HepG2 (cell line): ENCODE measurements around the gene DLL4. TPM values are rescaled to one million over a fixed set of nuclear protein-coding genes. Genes with fewer than 3 reads are reported as not detected.

Source experiments
- CENPT ChIP-seq: sonication (generic); formaldehyde crosslinking; IDR thresholded peaks from 2 replicates; pipeline ENCODE4 v1.8.0; 2022; ENCODE audit warnings: low read depth, mild to moderate bottlenecking, moderate library complexity, missing genetic modification reagents
- ELF1 ChIP-seq: sonication (generic); formaldehyde crosslinking; IDR thresholded peaks from 2 replicates; pipeline ENCODE4 v1.4.0; 2020; ENCODE audit warnings: missing genetic modification reagents
- HNRNPL ChIP-seq: fragments of 200-400 bp; formaldehyde crosslinking; IDR thresholded peaks from 2 replicates; pipeline ENCODE4 v1.6.1; 2017; ENCODE audit warnings: mild to moderate bottlenecking, low read depth, low read length
- KAT2B ChIP-seq: fragments of 150-350 bp; IDR thresholded peaks from 2 replicates; pipeline ENCODE4 v1.6.1; 2014; ENCODE audit warnings: low read depth, low read length, borderline replicate concordance
- KAT8 ChIP-seq: IDR thresholded peaks from 2 replicates; pipeline ENCODE4 v1.6.1; 2016; ENCODE audit warnings: missing genetic modification reagents, missing compliant biosample characterization
- MAZ ChIP-seq, 2 experiments: sonication (generic) in 1 of 2; formaldehyde crosslinking in 1 of 2; IDR thresholded peaks; 2 replicates each; pipeline versions ENCODE4 v1.5.0 to v1.6.1; 2012 to 2020; ENCODE audit warnings: low read depth in 2 of 2, mild to moderate bottlenecking in 2 of 2, borderline replicate concordance in 1 of 2, improper control_type of control experiment in 1 of 2, low read length in 1 of 2, missing genetic modification reagents in 1 of 2, moderate library complexity in 1 of 2
- MTA3 ChIP-seq: sonication (generic); formaldehyde crosslinking; IDR thresholded peaks from 2 replicates; pipeline ENCODE4 v1.4.0; 2020; ENCODE audit warnings: missing genetic modification reagents
- PAWR ChIP-seq: sonication (generic); formaldehyde crosslinking; IDR thresholded peaks from 2 replicates; pipeline ENCODE4 v1.4.0; 2020; ENCODE audit warnings: missing genetic modification reagents, mild to moderate bottlenecking, borderline replicate concordance
- PHB2 ChIP-seq: fragments of 450-650 bp; IDR thresholded peaks from 2 replicates; pipeline ENCODE4 v1.6.1; 2018; ENCODE audit not compliant: partially characterized antibody
- RAD21 ChIP-seq: fragments of 450-650 bp; formaldehyde crosslinking; IDR thresholded peaks from 2 replicates; pipeline ENCODE4 v1.5.0; 2020; ENCODE audit warnings: mild to moderate bottlenecking
- SOX13 ChIP-seq, 3 experiments: fragments of 450-650 bp in 1 of 3; sonication (generic) in 1 of 3; formaldehyde crosslinking in 1 of 3; IDR thresholded peaks in 2 of 3; conservative IDR thresholded peaks in 1 of 3; 2 replicates each; pipeline versions ENCODE4 v1.5.0 to v1.6.1; 2016 to 2020; ENCODE audit warnings: antibody characterized with exemption in 1 of 3, mild to moderate bottlenecking in 1 of 3, missing compliant biosample characterization in 1 of 3, missing genetic modification reagents in 1 of 3, moderate library complexity in 1 of 3
- SOX5 ChIP-seq: IDR thresholded peaks from 2 replicates; pipeline ENCODE4 v1.6.1; 2016; ENCODE audit warnings: borderline replicate concordance
- ZNF205 ChIP-seq: IDR thresholded peaks from 2 replicates; pipeline ENCODE4 v1.6.1; 2018; ENCODE audit warnings: missing biosample characterization, missing genetic modification reagents
- ZNF275 ChIP-seq: sonication (generic); formaldehyde crosslinking; IDR thresholded peaks from 2 replicates; pipeline ENCODE4 v1.8.0; 2022; ENCODE audit warnings: missing genetic modification reagents, mild to moderate bottlenecking, inconsistent platforms, borderline replicate concordance
- ZNF329 ChIP-seq: sonication (generic); formaldehyde crosslinking; IDR thresholded peaks from 2 replicates; pipeline ENCODE4 v1.9.0; 2021; ENCODE audit warnings: low read depth, mild to moderate bottlenecking, missing genetic modification reagents
- ZNF577 ChIP-seq: sonication (generic); formaldehyde crosslinking; IDR thresholded peaks from 2 replicates; pipeline ENCODE4 v1.4.0; 2020; ENCODE audit warnings: mild to moderate bottlenecking, low read depth, missing genetic modification reagents, borderline replicate concordance
- ZNF605 ChIP-seq: sonication (generic); formaldehyde crosslinking; IDR thresholded peaks from 2 replicates; pipeline ENCODE4 v1.8.0; 2022; ENCODE audit warnings: mild to moderate bottlenecking, missing genetic modification reagents
- ZNF720 ChIP-seq: sonication (generic); formaldehyde crosslinking; IDR thresholded peaks from 2 replicates; pipeline ENCODE4 v1.4.0; 2020; ENCODE audit warnings: missing genetic modification reagents
- ZNF788 ChIP-seq: sonication (generic); formaldehyde crosslinking; IDR thresholded peaks from 2 replicates; pipeline ENCODE4 v1.5.0; 2020; ENCODE audit warnings: mild to moderate bottlenecking, missing genetic modification reagents, borderline replicate concordance
- polyA plus RNA-seq, 8 experiments: library from polyadenylated mRNA; depleted of rRNA in 3 of 8; stranded (reverse) in 7 of 8; unstranded in 1 of 8; fragments of >200 nt; fragmentation: Illumina TruSeq in 4 of 8; extraction: Trizol in 4 of 8; gene quantifications; 2 replicates each; pipeline versions ENCODE4 v1.2.1 to v1.2.3, GENCODE V29; 2011 to 2016; ENCODE audit warnings: low read depth in 4 of 8, missing spikeins in 1 of 8, mixed read lengths in 1 of 8; ENCODE audit not compliant: insufficient read depth in 1 of 8
- total RNA-seq, 5 experiments: library from RNA; depleted of rRNA; stranded (reverse); fragments of >200 nt; fragmentation: Illumina TruSeq; extraction: Trizol; gene quantifications; 2 replicates each; pipeline ENCODE4 v1.2.3, GENCODE V29; 2016; ENCODE audit warnings: low read depth in 1 of 5
- TF ChIP-seq, protein P1 (sequence below): sonication (generic); formaldehyde crosslinking; IDR thresholded peaks from 2 replicates; pipeline ENCODE4 v1.4.0; 2020; ENCODE audit warnings: missing genetic modification reagents
- TF ChIP-seq, protein P2 (sequence below): sonication (generic); formaldehyde crosslinking; IDR thresholded peaks from 2 replicates; pipeline ENCODE4 v1.4.0; 2020; ENCODE audit warnings: mild to moderate bottlenecking, missing genetic modification reagents

The DLL4 gene
- total and polyA plus RNA-seq, 2 of the 13 experiments (the other 11 are each of a cell fraction or from before 2014, with no cell fraction given), result 0.20 to 0.25 TPM

DNA sequence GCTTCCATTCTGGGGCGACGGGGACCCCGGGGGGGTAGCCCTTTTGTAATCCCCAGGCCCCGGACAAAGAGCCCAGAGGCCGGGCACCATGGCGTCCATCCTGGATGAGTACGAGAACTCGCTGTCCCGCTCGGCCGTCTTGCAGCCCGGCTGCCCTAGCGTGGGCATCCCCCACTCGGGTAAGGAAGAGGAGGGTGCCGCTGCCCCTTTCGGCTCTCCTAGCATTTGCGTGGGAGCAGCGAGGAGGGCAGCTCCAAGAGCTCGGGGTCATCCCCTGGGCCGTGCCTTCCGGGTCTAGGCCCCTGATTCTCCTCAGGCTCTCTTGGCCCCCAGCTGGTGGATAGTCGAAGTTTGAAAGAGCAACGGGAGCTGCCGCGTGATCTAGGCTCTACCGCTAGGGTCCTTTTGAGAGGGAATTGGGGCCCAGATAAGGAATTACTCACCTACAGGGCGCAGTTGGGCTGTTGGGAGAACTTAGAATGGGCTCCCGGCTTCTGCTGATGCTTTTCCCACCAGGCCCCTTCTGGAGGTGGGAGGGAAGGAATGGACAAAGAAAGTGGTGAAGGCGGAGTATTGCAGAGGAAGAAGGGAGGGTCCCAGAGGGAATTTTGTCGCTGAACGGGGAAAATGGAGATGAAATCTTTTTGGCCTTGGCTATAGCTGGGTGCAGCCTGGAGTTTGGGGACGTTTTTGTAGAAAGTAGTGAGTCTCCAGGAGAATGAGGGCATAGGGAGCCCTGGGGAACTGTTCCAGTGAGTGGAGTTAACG is 34.3 kb upstream of the DLL4 start (continued):
- TF ChIP-seq, protein P1, sequence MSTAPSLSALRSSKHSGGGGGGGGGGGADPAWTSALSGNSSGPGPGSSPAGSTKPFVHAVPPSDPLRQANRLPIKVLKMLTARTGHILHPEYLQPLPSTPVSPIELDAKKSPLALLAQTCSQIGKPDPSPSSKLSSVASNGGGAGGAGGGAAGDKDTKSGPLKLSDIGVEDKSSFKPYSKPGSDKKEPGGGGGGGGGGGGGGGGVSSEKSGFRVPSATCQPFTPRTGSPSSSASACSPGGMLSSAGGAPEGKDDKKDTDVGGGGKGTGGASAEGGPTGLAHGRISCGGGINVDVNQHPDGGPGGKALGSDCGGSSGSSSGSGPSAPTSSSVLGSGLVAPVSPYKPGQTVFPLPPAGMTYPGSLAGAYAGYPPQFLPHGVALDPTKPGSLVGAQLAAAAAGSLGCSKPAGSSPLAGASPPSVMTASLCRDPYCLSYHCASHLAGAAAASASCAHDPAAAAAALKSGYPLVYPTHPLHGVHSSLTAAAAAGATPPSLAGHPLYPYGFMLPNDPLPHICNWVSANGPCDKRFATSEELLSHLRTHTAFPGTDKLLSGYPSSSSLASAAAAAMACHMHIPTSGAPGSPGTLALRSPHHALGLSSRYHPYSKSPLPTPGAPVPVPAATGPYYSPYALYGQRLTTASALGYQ (CRISPR knock-in tag), result no peak; the same call in 1 of the 2 replicates
- no peak for TF ChIP-seq KAT8 (CRISPR knock-in tag)
- no peak for TF ChIP-seq ZNF577 (CRISPR knock-in tag)
- no peak for TF ChIP-seq ZNF275
- peak; percentile 53 for TF ChIP-seq MAZ (IDR thresholded peaks at IDR 0.05; ENCODE audit: borderline replicate concordance, low read depth, low read length)
- no peak for TF ChIP-seq MAZ (CRISPR knock-in tag; IDR thresholded peaks at IDR 0.05; ENCODE audit: low read depth)
- no peak for TF ChIP-seq SOX5 (CRISPR knock-in tag)
- no peak for TF ChIP-seq PHB2
- TF ChIP-seq, protein P2, sequence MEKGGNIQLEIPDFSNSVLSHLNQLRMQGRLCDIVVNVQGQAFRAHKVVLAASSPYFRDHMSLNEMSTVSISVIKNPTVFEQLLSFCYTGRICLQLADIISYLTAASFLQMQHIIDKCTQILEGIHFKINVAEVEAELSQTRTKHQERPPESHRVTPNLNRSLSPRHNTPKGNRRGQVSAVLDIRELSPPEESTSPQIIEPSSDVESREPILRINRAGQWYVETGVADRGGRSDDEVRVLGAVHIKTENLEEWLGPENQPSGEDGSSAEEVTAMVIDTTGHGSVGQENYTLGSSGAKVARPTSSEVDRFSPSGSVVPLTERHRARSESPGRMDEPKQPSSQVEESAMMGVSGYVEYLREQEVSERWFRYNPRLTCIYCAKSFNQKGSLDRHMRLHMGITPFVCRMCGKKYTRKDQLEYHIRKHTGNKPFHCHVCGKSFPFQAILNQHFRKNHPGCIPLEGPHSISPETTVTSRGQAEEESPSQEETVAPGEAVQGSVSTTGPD, result 0 out of 2 replicates have a peak, but pooled peaks have one; percentile 21
- TF ChIP-seq RAD21 (CRISPR knock-in tag), result 0 out of 2 replicates have a peak, but pooled peaks have one; percentile 27
- peak; percentile 55 for TF ChIP-seq ZNF605 (CRISPR knock-in tag)
- peak; percentile 51 for TF ChIP-seq ELF1 (CRISPR knock-in tag)
- TF ChIP-seq PAWR (CRISPR knock-in tag), result no peak
- no peak for TF ChIP-seq ZNF329
- no peak for TF ChIP-seq KAT2B
- no peak for TF ChIP-seq HNRNPL
- TF ChIP-seq SOX13 (IDR thresholded peaks at IDR 0.05), result no peak
- TF ChIP-seq SOX13 (CRISPR knock-in tag; conservative IDR thresholded peaks at IDR 0.05 in 1 of 2, IDR thresholded peaks at IDR 0.05 in 1 of 2), result no peak
- TF ChIP-seq ZNF788, result no peak
- TF ChIP-seq ZNF205 (CRISPR knock-in tag), result no peak
- no peak for TF ChIP-seq CENPT (CRISPR knock-in tag)
- TF ChIP-seq ZNF720 (CRISPR knock-in tag), result no peak
- no peak for TF ChIP-seq MTA3
